ENCODE data around the gene DNAJC13. TPM values are rescaled to one million over a fixed set of nuclear protein-coding genes. Genes with fewer than 3 reads are reported as not detected.

The DNAJC13 gene
- total RNA-seq, 1 experiment from 2014 or later, result 28.8 TPM

DNA sequence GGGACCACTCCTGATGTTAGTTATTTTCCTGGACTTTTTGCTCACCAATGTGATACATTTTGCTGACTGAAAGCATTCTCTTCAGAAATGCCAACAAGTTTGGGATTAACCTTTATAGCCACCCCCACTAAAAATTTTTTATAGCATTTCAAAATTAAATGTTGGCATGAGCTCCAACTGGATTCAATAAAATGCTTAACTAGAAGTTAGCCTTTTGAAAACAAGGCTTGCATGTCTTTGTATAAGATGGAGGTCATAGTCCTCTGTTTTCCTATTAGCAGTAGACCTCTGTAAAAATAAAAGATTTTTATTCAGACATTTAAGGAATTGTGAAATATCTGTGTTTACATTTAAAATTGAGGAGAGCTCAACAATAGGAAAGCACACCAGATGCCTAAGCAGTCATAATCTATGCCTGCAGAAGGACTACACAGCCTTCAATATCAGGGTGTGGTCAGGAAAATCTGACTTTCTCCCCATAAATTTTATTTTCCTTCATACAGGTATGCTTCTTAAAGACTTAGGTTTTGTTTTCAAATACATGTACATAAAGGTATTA is 87.2 kb downstream of the DNAJC13 start:
- H3K4me1 ChIP-seq (ENCODE audit: control insufficient read depth in 1 of 2, insufficient read depth in 2 of 2, low read length in 2 of 2), result no peaks in the 10 kb centered on the region
- H3K4me3 ChIP-seq (replicated peaks in 1 of 2; ENCODE audit: low read depth in 1 of 2, low read length in 2 of 2), result no peak overlapping the region
- ChIA-PET POLR2A (no interaction called here), CTCF (no interaction called here), RAD21 (ENCODE audit: low non-redundant PET in 1 of 2, low total read pairs in 2 of 2, uncharacterized antibody in 2 of 2, unreplicated experiment in 2 of 2) (no interaction called here)
- peaks cover 6 to 18% of the 10 kb centered on the region in 2 experiments; a peak in 2 of 4 replicates for H3K36me3 ChIP-seq (ENCODE audit: control insufficient read depth in 1 of 2, insufficient read depth in 2 of 2, low read length in 2 of 2)
- DNase-seq (ENCODE audit: low read depth, low spot score), result no peak
- no peaks in the 10 kb centered on the region for H4K20me1 ChIP-seq (ENCODE audit: insufficient read depth)
- H2AFZ ChIP-seq (ENCODE audit: low read depth, low read length, poor library complexity, severe bottlenecking), result no peak overlapping the region
- H3K9ac ChIP-seq (ENCODE audit: low read length), result no peak overlapping the region
- no peaks in the 10 kb centered on the region for H3K9me3 ChIP-seq (ENCODE audit: control insufficient read depth in 1 of 2, insufficient read depth in 1 of 2, low read depth in 1 of 2, low read length in 2 of 2)
- no TSS peak for BruUV-seq (replicated peaks)
- H3K9me2 ChIP-seq (ENCODE audit: insufficient read depth), result no peaks in the 10 kb centered on the region
- H3K79me2 ChIP-seq (ENCODE audit: insufficient read depth, low read length), result no peaks in the 10 kb centered on the region
- no peak for ATAC-seq
- no peaks in the 10 kb centered on the region for H3K27me3 ChIP-seq (ENCODE audit: insufficient read depth, low read length)
- H3K4me2 ChIP-seq (ENCODE audit: low read length), result no peak overlapping the region
- intact Hi-C loops (cut with micrococcal nuclease), result no loop called here
- TF ChIP-seq CBX3 (IDR thresholded peaks at IDR 0.05; ENCODE audit: low read depth) (no peak), EGR1 (IDR thresholded peaks at IDR 0.05; ENCODE audit: low read depth) (no peak), TCF7L2 (IDR thresholded peaks at IDR 0.05; ENCODE audit: borderline replicate concordance, extremely low read depth, insufficient read depth, insufficient read length) (no peak), SP1 (IDR thresholded peaks at IDR 0.05; ENCODE audit: low read depth) (no peak), POLR2AphosphoS5 (IDR thresholded peaks at IDR 0.05; ENCODE audit: low read depth, low read length) (no peak), EZH2phosphoT487 (IDR thresholded peaks at IDR 0.05; ENCODE audit: borderline replicate concordance) (no peak), ELF1 (IDR thresholded peaks at IDR 0.05; ENCODE audit: borderline replicate concordance, low read depth) (no peak)
- TF ChIP-seq, protein P1, sequence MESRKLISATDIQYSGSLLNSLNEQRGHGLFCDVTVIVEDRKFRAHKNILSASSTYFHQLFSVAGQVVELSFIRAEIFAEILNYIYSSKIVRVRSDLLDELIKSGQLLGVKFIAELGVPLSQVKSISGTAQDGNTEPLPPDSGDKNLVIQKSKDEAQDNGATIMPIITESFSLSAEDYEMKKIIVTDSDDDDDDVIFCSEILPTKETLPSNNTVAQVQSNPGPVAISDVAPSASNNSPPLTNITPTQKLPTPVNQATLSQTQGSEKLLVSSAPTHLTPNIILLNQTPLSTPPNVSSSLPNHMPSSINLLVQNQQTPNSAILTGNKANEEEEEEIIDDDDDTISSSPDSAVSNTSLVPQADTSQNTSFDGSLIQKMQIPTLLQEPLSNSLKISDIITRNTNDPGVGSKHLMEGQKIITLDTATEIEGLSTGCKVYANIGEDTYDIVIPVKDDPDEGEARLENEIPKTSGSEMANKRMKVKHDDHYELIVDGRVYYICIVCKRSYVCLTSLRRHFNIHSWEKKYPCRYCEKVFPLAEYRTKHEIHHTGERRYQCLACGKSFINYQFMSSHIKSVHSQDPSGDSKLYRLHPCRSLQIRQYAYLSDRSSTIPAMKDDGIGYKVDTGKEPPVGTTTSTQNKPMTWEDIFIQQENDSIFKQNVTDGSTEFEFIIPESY (IDR thresholded peaks at IDR 0.05; ENCODE audit: extremely low read depth, insufficient replicate concordance, low read length), result no peak
- no peak overlapping the region for H3K27ac ChIP-seq (ENCODE audit: low read depth, low read length)

DNA sequence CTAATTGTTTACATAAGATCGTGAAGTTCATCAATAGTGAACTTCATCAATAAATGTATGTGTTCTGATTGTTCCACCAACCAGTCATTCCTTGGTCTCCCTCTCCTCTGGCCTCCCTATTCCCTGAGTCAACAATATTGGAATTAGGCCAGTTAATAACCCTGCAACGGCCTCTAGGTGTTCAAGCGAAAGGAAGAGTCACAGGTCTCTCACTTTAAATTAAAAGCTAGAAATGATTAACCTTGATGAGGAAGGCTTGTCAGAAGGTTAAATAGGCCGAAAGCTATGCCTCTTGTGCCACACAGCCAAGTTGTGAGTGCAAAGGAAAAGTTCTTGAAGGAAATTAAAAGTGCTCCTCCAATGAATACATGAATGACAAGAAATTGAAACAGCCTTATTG is 90.4 kb downstream of the DNAJC13 start:
- no peaks in the 10 kb centered on the region for H3K27me3 ChIP-seq (ENCODE audit: insufficient read depth, low read length)
- intact Hi-C loops (cut with micrococcal nuclease), result no loop called here
- BruUV-seq (replicated peaks), result no TSS peak
- CTCF ChIA-PET, result no interaction called here
- TF ChIP-seq YY1 (IDR thresholded peaks at IDR 0.05; ENCODE audit: extremely low read depth, insufficient replicate concordance, low read depth, low read length), result no peak
- H3K9me2 ChIP-seq (ENCODE audit: insufficient read depth), result no peaks in the 10 kb centered on the region
- no peak overlapping the region for H2AFZ ChIP-seq (ENCODE audit: low read depth, low read length, poor library complexity, severe bottlenecking)
- H3K4me2 ChIP-seq (ENCODE audit: low read length), result no peak overlapping the region
- no peak overlapping the region for H3K9ac ChIP-seq (ENCODE audit: low read length)
- H3K79me2 ChIP-seq (ENCODE audit: insufficient read depth, low read length), result no peaks in the 10 kb centered on the region
- no peaks in the 10 kb centered on the region for H3K4me1 ChIP-seq (ENCODE audit: control insufficient read depth in 1 of 2, insufficient read depth in 2 of 2, low read length in 2 of 2)
- H3K4me3 ChIP-seq (replicated peaks in 1 of 2; ENCODE audit: low read depth in 1 of 2, low read length in 2 of 2), result no peak overlapping the region
- ATAC-seq (no peak), DNase-seq (ENCODE audit: low read depth, low spot score) (no peak)
- peaks cover 2 to 6% of the 10 kb centered on the region in 2 experiments; a peak in 2 of 4 replicates for H3K36me3 ChIP-seq (ENCODE audit: control insufficient read depth in 1 of 2, insufficient read depth in 2 of 2, low read length in 2 of 2)
- RAD21 ChIA-PET (ENCODE audit: low non-redundant PET in 1 of 2, low total read pairs in 2 of 2, uncharacterized antibody in 2 of 2, unreplicated experiment in 2 of 2), result no interaction called here
- H3K9me3 ChIP-seq (ENCODE audit: control insufficient read depth in 1 of 2, insufficient read depth in 1 of 2, low read depth in 1 of 2, low read length in 2 of 2), result no peaks in the 10 kb centered on the region
- H4K20me1 ChIP-seq (ENCODE audit: insufficient read depth), result no peaks in the 10 kb centered on the region
- no peak overlapping the region for H3K27ac ChIP-seq (ENCODE audit: low read depth, low read length)
- POLR2A ChIA-PET, result no interaction called here
